H1 (cell line): ENCODE results near the gene LIMA1.

Source experiments
- CTCF ChIP-seq, 3 experiments: IDR thresholded peaks; 1 replicate in 2 of 3; 2 replicates in 1 of 3; pipeline versions ENCODE4 v1.5.1 to v1.6.1; 2011; ENCODE audit warnings: low read length in 3 of 3, mild to moderate bottlenecking in 3 of 3, inconsistent platforms in 2 of 3, low read depth in 1 of 3, moderate library complexity in 1 of 3; ENCODE audit not compliant: insufficient read depth in 1 of 3; ENCODE audit errors: control extremely low read depth in 1 of 3
- EP300 ChIP-seq, 2 experiments: IDR thresholded peaks; 1 replicate in 1 of 2; 2 replicates in 1 of 2; pipeline ENCODE4 v1.6.1; 2011 to 2012; ENCODE audit warnings: low read depth in 2 of 2, low read length in 2 of 2, mild to moderate bottlenecking in 2 of 2, borderline replicate concordance in 1 of 2, inconsistent platforms in 1 of 2, moderate library complexity in 1 of 2
- EZH2 ChIP-seq: fragments of 200-600 bp; sonication (generic); IDR thresholded peaks from 2 replicates; pipeline ENCODE4 v1.7.1; 2012; ENCODE audit warnings: low read depth, mild to moderate bottlenecking, moderate library complexity, low read length, inconsistent platforms; ENCODE audit not compliant: severe bottlenecking
- MAX ChIP-seq: IDR thresholded peaks from 2 replicates; pipeline ENCODE4 v1.6.1; 2012; ENCODE audit warnings: inconsistent platforms
- POLR2A ChIP-seq, 2 experiments: IDR thresholded peaks; 1 replicate in 1 of 2; 2 replicates in 1 of 2; pipeline ENCODE4 v1.6.1; 2011; ENCODE audit warnings: low read depth in 2 of 2, low read length in 2 of 2, mild to moderate bottlenecking in 2 of 2; ENCODE audit errors: control extremely low read depth in 1 of 2
- SAP30 ChIP-seq: fragments of 300-600 bp; sonication (generic); IDR thresholded peaks from 2 replicates; pipeline ENCODE4 v1.7.1; 2012; ENCODE audit warnings: low read length, moderate library complexity, mild to moderate bottlenecking, inconsistent platforms; ENCODE audit not compliant: insufficient read depth, insufficient replicate concordance
- SIRT6 ChIP-seq: IDR thresholded peaks from one replicate; pipeline ENCODE4 v1.7.1; 2012; ENCODE audit warnings: low read length, inconsistent platforms
- SIX5 ChIP-seq: IDR thresholded peaks from 2 replicates; pipeline ENCODE4 v1.6.1; 2011; ENCODE audit warnings: mild to moderate bottlenecking, low read depth, low read length
- SRF ChIP-seq: IDR thresholded peaks from 2 replicates; pipeline ENCODE4 v1.6.1; 2011; ENCODE audit warnings: mild to moderate bottlenecking, low read depth, low read length, moderate library complexity
- YY1 ChIP-seq: IDR thresholded peaks from 2 replicates; pipeline ENCODE4 v1.6.1; 2011; ENCODE audit warnings: low read depth, mild to moderate bottlenecking, low read length

GRCh38 chr12:50261654-50262053 is 21.7 kb downstream of the LIMA1 start:
- TF ChIP-seq EZH2 (no peak), SIX5 (no peak), CTCF (IDR thresholded peaks at IDR 0.05; ENCODE audit: control extremely low read depth in 1 of 3, insufficient read depth in 1 of 3, low read depth in 1 of 3, low read length in 3 of 3) (no peak), EP300 (IDR thresholded peaks at IDR 0.05; ENCODE audit: borderline replicate concordance in 1 of 2, low read depth in 2 of 2, low read length in 2 of 2) (no peak), SAP30 (no peak), YY1 (no peak), POLR2A (IDR thresholded peaks at IDR 0.05; ENCODE audit: control extremely low read depth in 1 of 2, low read depth in 2 of 2, low read length in 2 of 2) (no peak), SRF (no peak), MAX (no peak), SIRT6 (no peak)
